GM23248 (cell line): ENCODE results near the gene CHST3. TPM values are rescaled to one million over a fixed set of nuclear protein-coding genes. Genes with fewer than 3 reads are reported as not detected.

Experiments
- DNase-seq: peaks from one replicate; pipeline ENCODE4 v3.0.0-alpha.2; 2015
- H2AFZ ChIP-seq: fragments of 200-600 bp; sonication (generic); 2 replicates; pipeline ENCODE4 v1.6.1; 2016; ENCODE audit warnings: antibody characterized with exemption
- H3F3A ChIP-seq: fragments of 200-600 bp; sonication (generic); 2 replicates; pipeline ENCODE4 v1.6.1; 2016; ENCODE audit warnings: mild to moderate bottlenecking, antibody characterized with exemption, mixed run types; ENCODE audit not compliant: insufficient read depth
- H3K27ac ChIP-seq: fragments of 200-600 bp; sonication (generic); 2 replicates; pipeline ENCODE4 v1.5.1; 2016; ENCODE audit warnings: mild to moderate bottlenecking
- H3K27me3 ChIP-seq: fragments of 200-600 bp; sonication (generic); replicated peaks from 2 replicates; pipeline ENCODE4 v1.6.1; 2016; ENCODE audit warnings: mild to moderate bottlenecking; ENCODE audit not compliant: insufficient read depth
- H3K36me3 ChIP-seq: fragments of 200-600 bp; sonication (generic); 2 replicates; pipeline ENCODE4 v1.6.1; 2016; ENCODE audit warnings: low read depth, mild to moderate bottlenecking
- H3K4me1 ChIP-seq: fragments of 200-600 bp; sonication (generic); 2 replicates; pipeline ENCODE4 v1.6.1; 2016; ENCODE audit warnings: mild to moderate bottlenecking; ENCODE audit not compliant: insufficient read depth
- H3K4me2 ChIP-seq: fragments of 200-600 bp; sonication (generic); one replicate; pipeline ENCODE4 v1.6.1; 2016; ENCODE audit warnings: mild to moderate bottlenecking; ENCODE audit not compliant: unreplicated experiment
- H3K4me3 ChIP-seq: fragments of 200-600 bp; sonication (generic); 2 replicates; pipeline ENCODE4 v1.5.1; 2016; ENCODE audit warnings: mild to moderate bottlenecking
- H3K79me2 ChIP-seq: fragments of 200-600 bp; sonication (generic); 2 replicates; pipeline ENCODE4 v1.6.1; 2016; ENCODE audit warnings: mild to moderate bottlenecking; ENCODE audit not compliant: insufficient read depth
- H3K9ac ChIP-seq: fragments of 200-600 bp; sonication (generic); 2 replicates; pipeline ENCODE4 v1.6.1; 2016; ENCODE audit warnings: mild to moderate bottlenecking
- H3K9me2 ChIP-seq: fragments of 200-600 bp; sonication (generic); 2 replicates; pipeline ENCODE4 v1.6.1; 2016; ENCODE audit warnings: mixed run types, mild to moderate bottlenecking, moderate library complexity; ENCODE audit not compliant: insufficient read depth
- H3K9me3 ChIP-seq: fragments of 200-600 bp; sonication (generic); one replicate; pipeline ENCODE4 v1.6.1; 2017; ENCODE audit warnings: low read depth
- H4K20me1 ChIP-seq: fragments of 200-600 bp; sonication (generic); 2 replicates; pipeline ENCODE4 v1.6.0; 2016; ENCODE audit not compliant: insufficient read depth
- EZH2 ChIP-seq: fragments of 200-600 bp; sonication (generic); IDR thresholded peaks from 2 replicates; pipeline ENCODE4 v1.6.1; 2018; ENCODE audit warnings: antibody characterized with exemption, mild to moderate bottlenecking; ENCODE audit not compliant: insufficient read depth, poor library complexity, severe bottlenecking
- EZH2phosphoT487 ChIP-seq: fragments of 200-600 bp; sonication (generic); IDR thresholded peaks from 2 replicates; pipeline ENCODE4 v1.6.1; 2018; ENCODE audit warnings: antibody characterized with exemption, moderate library complexity, mild to moderate bottlenecking, low read depth; ENCODE audit not compliant: insufficient read depth
- WGBS, 2 experiments: methylation state at CpG; one replicate each; pipeline ENCODE4 v1.1.6; 2015 to 2017; ENCODE audit warnings: low lambda C conversion rate in 2 of 2, low coverage in 1 of 2; ENCODE audit errors: missing lambda C conversion rate in 2 of 2; 5-methylcytosine and 5-hydroxymethylcytosine counted together
- in situ Hi-C: fragments of 300-500 bp; cut with MboI; formaldehyde crosslinking; loops from 2 replicates; pipeline ENCODE4 v1.15.0; 2020
- polyA plus RNA-seq: library from polyadenylated mRNA; unstranded; fragments of >200 nt; fragmentation: Nextera tagmentation; extraction: Ambion mirVana; gene quantifications from 2 replicates; pipeline ENCODE4 v1.2.1, GENCODE V29; 2016
- total RNA-seq: library from RNA; depleted of rRNA; stranded (reverse); fragments of >200 nt; shearing (Covaris generic); gene quantifications from 2 replicates; pipeline ENCODE4 v1.2.3, GENCODE V29; 2014

Gene CHST3
- total and polyA plus RNA-seq, 2 experiments from 2014 or later = 10.7 to 42.2 TPM

DNA sequence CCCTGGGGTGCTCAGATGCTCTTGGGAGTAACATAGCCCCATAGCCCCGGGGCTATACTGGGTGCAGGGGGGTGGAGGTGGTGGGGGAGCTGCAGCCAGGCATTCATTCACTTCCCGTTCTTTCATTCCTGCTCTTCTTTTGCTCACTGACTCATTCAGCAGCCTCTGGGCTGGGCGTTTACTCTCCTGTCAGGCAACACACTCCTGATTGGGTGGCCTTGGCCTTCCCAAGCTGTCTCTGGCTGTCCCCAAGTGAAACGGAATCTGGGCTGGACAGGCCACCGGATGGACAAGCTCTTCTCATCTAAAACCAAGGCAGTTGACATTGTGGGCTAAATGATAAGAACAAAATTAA is 34.6 kb downstream of the CHST3 start:
- Histone ChIP-seq H3K4me3 (no peak overlapping the region; the same call in 1 of the 2 replicates), H3K36me3 (no peaks in the 10 kb centered on the region), H3K27me3 (no peaks in the 10 kb centered on the region), H2AFZ (no peak overlapping the region), H4K20me1 (no peaks in the 10 kb centered on the region; the same call in 1 of the 2 replicates), H3K9me2 (no peaks in the 10 kb centered on the region), H3F3A (peaks cover 4% of the 10 kb centered on the region; the same call in 1 of the 2 replicates), H3K4me2 (peak overlapping the region; percentile 38), H3K9me3 (no peaks in the 10 kb centered on the region), H3K4me1 (peaks cover 49% of the 10 kb centered on the region), H3K79me2 (peaks cover 100% of the 10 kb centered on the region), H3K9ac (peak overlapping the region; percentile 62), H3K27ac (peak overlapping the region; percentile 78)
- peak; percentile 87 for DNase-seq
- in situ Hi-C loops = no loop called here
- 3 to 7% methylated on average over 5 of the region's 5 CpGs for WGBS, 2 experiments
- TF ChIP-seq EZH2phosphoT487 (no peak), EZH2 (no peak)

- Histone ChIP-seq H3K9me2 (no peaks in the 10 kb centered on the region), H3K9ac (peak overlapping the region; percentile 62), H2AFZ (no peak overlapping the region), H3K4me1 (peaks cover 49% of the 10 kb centered on the region), H3K79me2 (peaks cover 100% of the 10 kb centered on the region), H3K9me3 (no peaks in the 10 kb centered on the region), H3F3A (peaks cover 4% of the 10 kb centered on the region; the same call in 1 of the 2 replicates), H4K20me1 (no peaks in the 10 kb centered on the region), H3K27ac (peak overlapping the region; percentile 78), H3K36me3 (no peaks in the 10 kb centered on the region), H3K4me3 (no peak overlapping the region; the same call in 1 of the 2 replicates), H3K27me3 (no peaks in the 10 kb centered on the region), H3K4me2 (peak overlapping the region; percentile 38)
- in situ Hi-C loops = no loop called here
- DNase-seq = peak; percentile 69
- 31 to 38% methylated on average over 21 of the region's 21 CpGs for WGBS, 2 experiments
- TF ChIP-seq EZH2 = no peak
- TF ChIP-seq EZH2phosphoT487 = no peak
These were observed 35.3 kb downstream of the CHST3 start for GRCh38 chr10:71999360-72000072.

- no peaks in the 10 kb centered on the region for H3K27me3 ChIP-seq
- no peaks in the 10 kb centered on the region for H3K36me3 ChIP-seq
- no peak for TF ChIP-seq EZH2phosphoT487
- no peak for TF ChIP-seq EZH2
- no peaks in the 10 kb centered on the region for H3K9me3 ChIP-seq
- H3K9ac ChIP-seq = peak overlapping the region; percentile 62
- WGBS, 2 experiments = 62 to 69% methylated on average over 14 of the region's 14 CpGs
- H3K4me3 ChIP-seq = no peak overlapping the region
- no peaks in the 10 kb centered on the region for H4K20me1 ChIP-seq
- peaks cover 43% of the 10 kb centered on the region for H3K4me1 ChIP-seq
- in situ Hi-C loops = no loop called here
- H3K4me2 ChIP-seq = no peak overlapping the region
- no peak for DNase-seq
- H3F3A ChIP-seq = no peaks in the 10 kb centered on the region; the same call in 1 of the 2 replicates
- peak overlapping the region; percentile 78; the same call in 1 of the 2 replicates for H3K27ac ChIP-seq
- H3K79me2 ChIP-seq = peaks cover 100% of the 10 kb centered on the region
- H2AFZ ChIP-seq = no peak overlapping the region
- no peaks in the 10 kb centered on the region for H3K9me2 ChIP-seq
These were observed 36.2 kb downstream of the CHST3 start for GRCh38 chr10:72000073-72001032.

- Histone ChIP-seq H3K9me3 (no peaks in the 10 kb centered on the region), H3K27me3 (no peaks in the 10 kb centered on the region), H3K79me2 (peaks cover 100% of the 10 kb centered on the region), H3K36me3 (no peaks in the 10 kb centered on the region), H3K4me3 (no peak overlapping the region), H3K9me2 (no peaks in the 10 kb centered on the region), H3F3A (no peaks in the 10 kb centered on the region; the same call in 1 of the 2 replicates), H4K20me1 (no peaks in the 10 kb centered on the region), H3K9ac (no peak overlapping the region), H3K4me1 (peaks cover 37% of the 10 kb centered on the region), H2AFZ (no peak overlapping the region), H3K4me2 (no peak overlapping the region), H3K27ac (no peak overlapping the region)
- in situ Hi-C loops = no loop called here
- 50 to 57% methylated on average over 1 to 4 of the region's 4 CpGs for WGBS, 2 experiments
- peak; percentile 53 for DNase-seq
- no peak for TF ChIP-seq EZH2
- TF ChIP-seq EZH2phosphoT487 = no peak
These were observed 36.8 kb downstream of the CHST3 start for GRCh38 chr10:72001033-72001395.
